Measurements from ENCODE around the gene MN1.

MN1 gene

GRCh38 chr22:27705408-27706080, 96.0 kb downstream of the MN1 start:
- no peak for TF ChIP-seq POLR2AphosphoS5 (IDR thresholded peaks at IDR 0.05; ENCODE audit: low read depth, low read length)
- no peak for TF ChIP-seq PAX5 (IDR thresholded peaks at IDR 0.05; ENCODE audit: insufficient read depth, low read length, severe bottlenecking)
- no peak for TF ChIP-seq POU2F2 (IDR thresholded peaks at IDR 0.05; ENCODE audit: low read depth, low read length)
- TF ChIP-seq POLR2A (IDR thresholded peaks at IDR 0.05; ENCODE audit: low read depth, low read length) = no peak
- no peak for TF ChIP-seq TAF1 (IDR thresholded peaks at IDR 0.05; ENCODE audit: low read depth, low read length)
- no peak for TF ChIP-seq SPI1 (IDR thresholded peaks at IDR 0.05; ENCODE audit: low read depth, low read length)
- no peak for DNase-seq (ENCODE audit: insufficient read length, low spot score)
- no peak for FAIRE-seq

GRCh38 chr22:27704581-27704980, 97.0 kb downstream of the MN1 start:
- FAIRE-seq (no peak), DNase-seq (ENCODE audit: insufficient read length, low spot score) (no peak)
- TF ChIP-seq SPI1 (IDR thresholded peaks at IDR 0.05; ENCODE audit: low read depth, low read length) (no peak), POLR2A (IDR thresholded peaks at IDR 0.05; ENCODE audit: low read depth, low read length) (no peak), PAX5 (IDR thresholded peaks at IDR 0.05; ENCODE audit: insufficient read depth, low read length, severe bottlenecking) (no peak), POU2F2 (IDR thresholded peaks at IDR 0.05; ENCODE audit: low read depth, low read length) (no peak), POLR2AphosphoS5 (IDR thresholded peaks at IDR 0.05; ENCODE audit: low read depth, low read length) (no peak), TAF1 (IDR thresholded peaks at IDR 0.05; ENCODE audit: low read depth, low read length) (no peak)

- TF ChIP-seq PAX5 (IDR thresholded peaks at IDR 0.05; ENCODE audit: insufficient read depth, low read length, severe bottlenecking) = no peak
- TF ChIP-seq POLR2A (IDR thresholded peaks at IDR 0.05; ENCODE audit: low read depth, low read length) = no peak
- no peak for TF ChIP-seq POU2F2 (IDR thresholded peaks at IDR 0.05; ENCODE audit: low read depth, low read length)
- TF ChIP-seq TAF1 (IDR thresholded peaks at IDR 0.05; ENCODE audit: low read depth, low read length) = no peak
- TF ChIP-seq POLR2AphosphoS5 (IDR thresholded peaks at IDR 0.05; ENCODE audit: low read depth, low read length) = no peak
- no peak for TF ChIP-seq SPI1 (IDR thresholded peaks at IDR 0.05; ENCODE audit: low read depth, low read length)
- FAIRE-seq (no peak), DNase-seq (ENCODE audit: insufficient read length, low spot score) (no peak)
Measured at GRCh38 chr22:27699383-27700019, 102.1 kb downstream of the MN1 start.

- FAIRE-seq (no peak), DNase-seq (ENCODE audit: insufficient read length, low spot score) (no peak)
- TF ChIP-seq POLR2AphosphoS5 (IDR thresholded peaks at IDR 0.05; ENCODE audit: low read depth, low read length) = no peak
- TF ChIP-seq SPI1 (IDR thresholded peaks at IDR 0.05; ENCODE audit: low read depth, low read length) = no peak
Measured at GRCh38 chr22:27698813-27699212, 102.7 kb downstream of the MN1 start.
